PC-9 (cell line): ENCODE data around the gene MEF2B. TPM values are rescaled to one million over a fixed set of nuclear protein-coding genes. Genes with fewer than 3 reads are reported as not detected.

Source experiments
- BruUV-seq: library from RNA; stranded (reverse); fragments of 400-500 nt; replicated peaks from 2 replicates; lab custom pipeline; 2021; lab: Mats Ljungman, UMichigan
- CTCF ChIA-PET: fragments of 300-600 bp; sonication (Branson Sonifier 250); formaldehyde crosslinking; loops from one replicate; lab custom pipeline; 2022; ENCODE audit warnings: antibody characterized with exemption; lab: Charles Lee
- POLR2A ChIA-PET: fragments of 300-600 bp; sonication (Branson Sonifier 250); formaldehyde crosslinking; loops from one replicate; lab custom pipeline; 2022; ENCODE audit warnings: antibody characterized with exemption; ENCODE audit not compliant: unreplicated experiment; lab: Charles Lee
- DNase-seq, 2 experiments: peaks; one replicate each; pipeline versions ENCODE4 v3.0.0 to v3.0.0-alpha.2; 2015 to 2022; ENCODE audit warnings: mixed read lengths in 1 of 2
- H2AFZ ChIP-seq: fragments of 200-600 bp; sonication (generic); 2 replicates; pipeline ENCODE4 v1.8.1; 2017; ENCODE audit warnings: antibody characterized with exemption
- H3F3A ChIP-seq: fragments of 200-600 bp; sonication (generic); 2 replicates; pipeline ENCODE4 v1.8.1; 2017; ENCODE audit warnings: antibody characterized with exemption, mild to moderate bottlenecking, low read depth; ENCODE audit not compliant: insufficient read depth
- H3K27ac ChIP-seq: fragments of 200-600 bp; sonication (generic); 2 replicates; pipeline ENCODE4 v1.6.1; 2016; ENCODE audit warnings: mixed run types
- H3K27me3 ChIP-seq: fragments of 200-600 bp; sonication (generic); 2 replicates; pipeline ENCODE4 v1.6.1; 2016; ENCODE audit warnings: low read depth, mixed run types; ENCODE audit not compliant: insufficient read depth
- H3K36me3 ChIP-seq: fragments of 200-600 bp; sonication (generic); 2 replicates; pipeline ENCODE4 v1.6.1; 2016; ENCODE audit warnings: low read depth, mixed run types
- H3K4me1 ChIP-seq: fragments of 200-600 bp; sonication (generic); replicated peaks from 2 replicates; pipeline ENCODE4 v1.6.1; 2016; ENCODE audit warnings: mixed run types; ENCODE audit not compliant: insufficient read depth
- H3K4me2 ChIP-seq: fragments of 200-600 bp; sonication (generic); 2 replicates; pipeline ENCODE4 v1.6.1; 2017; ENCODE audit warnings: mixed run types
- H3K4me3 ChIP-seq: fragments of 200-600 bp; sonication (generic); 2 replicates; pipeline ENCODE4 v1.6.1; 2016; ENCODE audit warnings: mixed run types
- H3K79me2 ChIP-seq: fragments of 200-600 bp; sonication (generic); 2 replicates; pipeline ENCODE4 v1.6.1; 2017; ENCODE audit warnings: low read depth, mixed run types
- H3K9me2 ChIP-seq: fragments of 200-600 bp; sonication (generic); 2 replicates; pipeline ENCODE4 v1.8.1; 2017; ENCODE audit warnings: mild to moderate bottlenecking; ENCODE audit not compliant: insufficient read depth
- H3K9me3 ChIP-seq: fragments of 200-600 bp; sonication (generic); 2 replicates; pipeline ENCODE4 v1.8.1; 2016; ENCODE audit warnings: low read depth; ENCODE audit not compliant: insufficient read depth
- H4K20me1 ChIP-seq: fragments of 200-600 bp; sonication (generic); 2 replicates; pipeline ENCODE4 v1.8.1; 2017; ENCODE audit not compliant: insufficient read depth
- CTCF ChIP-seq: fragments of 200-600 bp; sonication (generic); conservative IDR thresholded peaks from 2 replicates; pipeline ENCODE4 v1.6.1; 2017; ENCODE audit warnings: mixed run types, antibody characterized with exemption, mild to moderate bottlenecking, moderate library complexity
- EZH2 ChIP-seq: fragments of 200-600 bp; sonication (generic); IDR thresholded peaks from 2 replicates; pipeline ENCODE4 v1.8.0; 2017; ENCODE audit warnings: antibody characterized with exemption, low read depth
- intact Hi-C: fragments of 100-400 bp; cut with micrococcal nuclease; formaldehyde crosslinking; loops from one replicate; pipeline ENCODE4 v1.10.0; 2022; ENCODE audit not compliant: unreplicated experiment
- total RNA-seq: library from RNA; stranded (reverse); gene quantifications from 2 replicates; pipeline ENCODE4 v1.2.3, GENCODE V29; 2021

The MEF2B gene
- total RNA-seq, 1 experiment from 2014 or later: 1.8 TPM

- H2AFZ ChIP-seq: no peak overlapping the region
- no peaks in the 10 kb centered on the region for H4K20me1 ChIP-seq
- no peaks in the 10 kb centered on the region for H3K79me2 ChIP-seq
- H3K27ac ChIP-seq: no peak overlapping the region
- no peaks in the 10 kb centered on the region for H3K9me2 ChIP-seq
- TF ChIP-seq CTCF (no peak), EZH2 (no peak)
- ChIA-PET CTCF (no interaction called here), POLR2A (no interaction called here)
- intact Hi-C loops: no loop called here
- BruUV-seq: no TSS peak
- no peak overlapping the region for H3K4me2 ChIP-seq
- no peak for DNase-seq
- no peak overlapping the region for H3K4me3 ChIP-seq
- H3K27me3 ChIP-seq: peaks cover 35% of the 10 kb centered on the region
- H3K4me1 ChIP-seq: no peaks in the 10 kb centered on the region
- no peaks in the 10 kb centered on the region for H3F3A ChIP-seq
- no peaks in the 10 kb centered on the region for H3K36me3 ChIP-seq
- H3K9me3 ChIP-seq: no peaks in the 10 kb centered on the region
Measured at GRCh38 chr19:19209372-19209771, 39.3 kb upstream of the MEF2B start.

DNA sequence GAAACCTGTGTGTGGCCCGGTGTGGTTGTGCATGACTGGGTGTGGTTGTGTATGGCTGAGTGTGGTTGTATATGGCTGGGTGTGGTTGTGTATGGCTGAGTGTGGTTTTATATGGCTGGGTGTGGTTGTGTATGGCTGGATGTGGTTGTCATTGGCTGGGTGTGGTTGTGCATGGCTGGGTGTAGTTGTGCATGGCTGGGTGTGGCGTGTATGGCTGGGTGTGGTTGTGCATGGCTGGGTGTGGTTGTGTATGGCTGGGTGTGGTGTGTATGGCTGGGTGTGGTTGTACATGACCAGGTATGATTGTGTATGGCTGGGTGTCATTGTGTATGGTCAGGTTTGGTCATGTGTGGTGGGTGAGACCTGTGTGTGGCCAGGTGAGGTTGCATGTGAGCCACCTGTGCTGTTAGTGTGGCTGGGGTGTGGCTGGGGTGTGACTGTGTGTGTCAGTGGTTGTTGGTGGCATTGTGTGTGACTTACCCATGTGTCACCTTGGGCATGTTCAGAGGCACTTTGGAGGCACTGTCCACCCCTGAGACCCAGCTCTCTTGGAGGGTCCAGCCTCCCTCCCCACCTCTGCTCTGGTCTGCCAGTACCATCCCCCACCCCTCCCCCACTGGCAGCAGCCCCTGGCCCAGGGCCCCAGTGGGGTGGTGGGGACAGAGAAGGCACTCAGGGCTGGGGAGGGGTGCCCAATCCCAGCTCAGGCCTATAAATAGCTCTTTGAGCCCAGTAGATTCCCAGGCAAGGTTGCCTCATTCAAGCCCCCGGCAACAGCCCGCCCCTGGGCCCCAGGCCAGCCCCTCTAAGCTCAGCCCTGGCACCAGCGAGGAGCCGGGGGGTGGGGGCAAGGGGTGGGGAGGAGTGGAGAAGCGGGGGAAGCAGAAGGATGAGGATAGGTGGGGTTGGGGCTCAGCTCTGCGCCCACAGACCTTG is 37.8 kb upstream of the MEF2B start:
- CTCF ChIA-PET: interaction anchor here (0.6 kb wide), 1 partner anchor 197 kb away, joined by 13 read pairs; the partner anchor contains the start of gene GATAD2A

GRCh38 chr19:19206938-19207337 is 36.9 kb upstream of the MEF2B start:
- TF ChIP-seq CTCF: no peak
- TF ChIP-seq EZH2: no peak
- Histone ChIP-seq H2AFZ (no peak overlapping the region), H3K4me3 (no peak overlapping the region), H3F3A (no peaks in the 10 kb centered on the region), H3K27me3 (peaks cover 16% of the 10 kb centered on the region; the same call in 1 of the 2 replicates), H3K36me3 (no peaks in the 10 kb centered on the region), H3K9me3 (no peaks in the 10 kb centered on the region), H3K4me1 (peaks cover 6% of the 10 kb centered on the region), H3K4me2 (no peak overlapping the region), H3K9me2 (no peaks in the 10 kb centered on the region), H3K79me2 (peaks cover 11% of the 10 kb centered on the region), H4K20me1 (no peaks in the 10 kb centered on the region), H3K27ac (no peak overlapping the region)
- no TSS peak for BruUV-seq
- intact Hi-C loops: no loop called here
- ChIA-PET CTCF (no interaction called here), POLR2A (no interaction called here)
- no peak for DNase-seq

More for the DNA sequence above, 37.8 kb upstream of the MEF2B start:
- DNase-seq: no peak
- intact Hi-C loops: no loop called here
- Histone ChIP-seq H3K79me2 (peaks cover 2% of the 10 kb centered on the region; the same call in 1 of the 2 replicates), H3K9me3 (no peaks in the 10 kb centered on the region), H3K36me3 (no peaks in the 10 kb centered on the region), H3K9me2 (no peaks in the 10 kb centered on the region), H3K27me3 (peaks cover 22% of the 10 kb centered on the region; the same call in 1 of the 2 replicates), H3K4me1 (no peaks in the 10 kb centered on the region), H3K27ac (no peak overlapping the region), H2AFZ (no peak overlapping the region), H3F3A (no peaks in the 10 kb centered on the region), H3K4me2 (no peak overlapping the region), H4K20me1 (no peaks in the 10 kb centered on the region), H3K4me3 (no peak overlapping the region)
- no TSS peak for BruUV-seq
- TF ChIP-seq EZH2 (no peak), CTCF (no peak)
- POLR2A ChIA-PET: no interaction called here
